ENCODE results near the gene PTPRN2. TPM values are rescaled to one million over a fixed set of nuclear protein-coding genes. Genes with fewer than 3 reads are reported as not detected.
"Not testable (repeated sequence)": the region's sequence is repeated elsewhere in the genome, so short reads cannot be mapped to it uniquely, and the experiment has no call there.

The PTPRN2 gene
- total and polyA plus RNA-seq, 2 of the 13 experiments (the other 11 are each of a cell fraction or from before 2014, with no cell fraction given): 2.5 to 24.2 TPM

DNA sequence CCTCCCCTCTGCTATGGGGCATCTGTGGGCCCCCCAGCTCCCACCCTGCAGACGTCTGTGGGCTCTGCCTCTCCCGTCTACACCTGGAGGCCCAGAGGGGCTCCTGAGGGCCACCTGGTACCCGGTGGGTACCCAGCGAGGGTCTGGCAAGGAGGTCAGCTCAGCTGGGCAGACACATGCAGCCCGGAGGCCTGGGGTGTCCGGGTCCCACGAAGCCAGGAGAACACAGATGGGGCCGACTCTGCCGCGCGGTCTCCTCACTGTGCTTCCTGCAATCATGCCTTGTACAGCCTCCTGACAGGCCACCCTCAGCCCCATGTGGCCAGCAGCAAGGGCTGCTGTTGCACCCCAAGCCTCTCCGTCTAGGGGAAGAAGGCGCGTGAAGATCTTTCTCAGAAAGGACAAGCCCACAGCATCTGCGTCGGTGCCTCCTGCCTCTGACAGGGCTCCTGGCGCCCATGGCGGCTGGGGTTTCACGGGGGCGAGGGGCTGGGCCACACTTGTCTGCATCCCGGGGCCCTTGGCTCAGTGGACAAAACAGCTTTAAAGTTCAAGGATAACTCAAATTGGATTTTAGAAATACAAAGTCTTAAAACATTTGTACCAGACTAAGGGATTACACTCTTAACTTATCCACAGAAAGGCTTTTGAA is 859.5 kb downstream of the PTPRN2 start (continued):
- TF ChIP-seq ZMYM4 (CRISPR knock-in tag; IDR thresholded peaks at IDR 0.05): no peak

DNA sequence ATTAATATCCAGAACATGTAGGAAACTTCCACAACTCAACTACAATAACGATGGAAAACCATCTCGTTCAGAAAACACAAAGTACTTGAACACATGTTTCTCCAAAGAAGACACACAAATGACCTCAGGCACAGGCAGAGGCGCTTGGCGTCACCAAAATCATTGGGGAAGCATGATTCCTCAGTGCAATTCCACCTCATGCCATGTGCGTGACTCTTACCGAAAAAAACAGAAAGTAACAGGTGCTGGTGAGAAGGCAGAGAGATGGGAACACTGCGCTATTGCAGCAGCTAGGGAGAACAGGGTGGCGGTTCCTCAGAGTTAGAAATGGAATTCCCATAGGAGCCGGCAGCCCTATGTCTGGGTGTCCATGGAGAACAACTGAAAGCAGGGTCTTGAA is 860.9 kb downstream of the PTPRN2 start:
- TF ChIP-seq, protein P1, sequence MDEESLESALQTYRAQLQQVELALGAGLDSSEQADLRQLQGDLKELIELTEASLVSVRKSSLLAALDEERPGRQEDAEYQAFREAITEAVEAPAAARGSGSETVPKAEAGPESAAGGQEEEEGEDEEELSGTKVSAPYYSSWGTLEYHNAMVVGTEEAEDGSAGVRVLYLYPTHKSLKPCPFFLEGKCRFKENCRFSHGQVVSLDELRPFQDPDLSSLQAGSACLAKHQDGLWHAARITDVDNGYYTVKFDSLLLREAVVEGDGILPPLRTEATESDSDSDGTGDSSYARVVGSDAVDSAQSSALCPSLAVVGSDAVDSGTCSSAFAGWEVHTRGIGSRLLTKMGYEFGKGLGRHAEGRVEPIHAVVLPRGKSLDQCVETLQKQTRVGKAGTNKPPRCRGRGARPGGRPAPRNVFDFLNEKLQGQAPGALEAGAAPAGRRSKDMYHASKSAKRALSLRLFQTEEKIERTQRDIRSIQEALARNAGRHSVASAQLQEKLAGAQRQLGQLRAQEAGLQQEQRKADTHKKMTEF (CRISPR knock-in tag; IDR thresholded peaks at IDR 0.05): no peak
- TF ChIP-seq STAT5B (CRISPR knock-in tag; IDR thresholded peaks at IDR 0.05) (no peak), ZMYM3 (CRISPR knock-in tag; IDR thresholded peaks at IDR 0.05) (no peak), HOXA9 (CRISPR knock-in tag; IDR thresholded peaks at IDR 0.05; ENCODE audit: borderline replicate concordance) (no peak)
- TF ChIP-seq, protein P2, sequence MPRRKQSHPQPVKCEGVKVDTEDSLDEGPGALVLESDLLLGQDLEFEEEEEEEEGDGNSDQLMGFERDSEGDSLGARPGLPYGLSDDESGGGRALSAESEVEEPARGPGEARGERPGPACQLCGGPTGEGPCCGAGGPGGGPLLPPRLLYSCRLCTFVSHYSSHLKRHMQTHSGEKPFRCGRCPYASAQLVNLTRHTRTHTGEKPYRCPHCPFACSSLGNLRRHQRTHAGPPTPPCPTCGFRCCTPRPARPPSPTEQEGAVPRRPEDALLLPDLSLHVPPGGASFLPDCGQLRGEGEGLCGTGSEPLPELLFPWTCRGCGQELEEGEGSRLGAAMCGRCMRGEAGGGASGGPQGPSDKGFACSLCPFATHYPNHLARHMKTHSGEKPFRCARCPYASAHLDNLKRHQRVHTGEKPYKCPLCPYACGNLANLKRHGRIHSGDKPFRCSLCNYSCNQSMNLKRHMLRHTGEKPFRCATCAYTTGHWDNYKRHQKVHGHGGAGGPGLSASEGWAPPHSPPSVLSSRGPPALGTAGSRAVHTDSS (CRISPR knock-in tag; conservative IDR thresholded peaks at IDR 0.05): no peak
- H3K36me3 ChIP-seq (replicated peaks in 1 of 2; ENCODE audit: control insufficient read depth in 1 of 2, insufficient read depth in 2 of 2, low read length in 2 of 2): no peaks in the 10 kb centered on the region
- FAIRE-seq (no peak), DNase-seq (ENCODE audit: low spot score) (no peak), ATAC-seq (no peak)
- in situ Hi-C loops (cut with HindIII; ENCODE audit: extremely low pct_ligation_motif_present, low pct_unique_long_range_greater_than_20kb): no loop called here
- H3K4me2 ChIP-seq (ENCODE audit: low read depth, low read length): no peak overlapping the region
- intact Hi-C loops (cut with micrococcal nuclease; ENCODE audit: unreplicated experiment): no loop called here
- H3K27ac ChIP-seq (ENCODE audit: extremely low read length, insufficient read depth, low read length): no peak overlapping the region
- ChIA-PET CTCF (ENCODE audit: low intra/inter-chr PET ratio, low total read pairs) (no interaction called here), POLR2A (no interaction called here)
- no peak overlapping the region for H2AFZ ChIP-seq (ENCODE audit: low read length)
- 54% methylated on average over 9 of the region's 9 CpGs for WGBS (ENCODE audit: low lambda C conversion rate)
- peaks cover 3 to 52% of the 10 kb centered on the region in 2 experiments; a peak in 4 of 5 replicates for H3K27me3 ChIP-seq (ENCODE audit: control insufficient read depth in 1 of 2, insufficient read depth in 2 of 2, low read length in 2 of 2)
- BruUV-seq (replicated peaks): no TSS peak
- no peak overlapping the region for H3K9ac ChIP-seq (ENCODE audit: insufficient read depth, low read depth, low read length)
- H3K4me1 ChIP-seq (ENCODE audit: insufficient read depth, low read length): no peaks in the 10 kb centered on the region
- peaks cover 18% of the 10 kb centered on the region; the same call in 1 of the 2 replicates for H4K20me1 ChIP-seq (ENCODE audit: insufficient read depth, low read length)
- H3K79me2 ChIP-seq (ENCODE audit: insufficient read depth, low read length): no peaks in the 10 kb centered on the region
- H3K4me3 ChIP-seq (replicated peaks in 1 of 3; ENCODE audit: insufficient read depth in 1 of 3, low read depth in 2 of 3, low read length in 3 of 3): no peak overlapping the region
- no peaks in the 10 kb centered on the region for H3K9me3 ChIP-seq (ENCODE audit: low read length)

DNA sequence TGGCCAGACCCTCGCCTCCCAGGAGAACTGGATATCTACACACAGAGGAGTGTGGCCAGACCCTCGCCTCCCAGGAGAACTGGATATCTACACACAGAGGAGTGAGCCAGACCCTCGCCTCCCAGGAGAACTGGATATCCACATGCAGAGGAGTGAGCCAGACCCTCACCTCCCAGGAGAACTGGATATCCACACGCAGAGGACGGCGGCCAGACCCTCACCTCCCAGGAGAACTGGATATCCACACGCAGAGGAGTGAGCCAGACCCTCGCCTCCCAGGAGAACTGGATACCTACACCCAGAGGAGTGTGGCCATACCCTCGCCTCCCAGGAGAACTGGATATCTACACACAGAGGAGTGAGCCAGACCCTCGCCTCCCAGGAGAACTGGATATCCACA is 862.3 kb downstream of the PTPRN2 start:
- intact Hi-C loops (cut with micrococcal nuclease; ENCODE audit: unreplicated experiment); H3K9me3 ChIP-seq (ENCODE audit: low read length); BruUV-seq (replicated peaks); FAIRE-seq; H3K79me2 ChIP-seq (ENCODE audit: insufficient read depth, low read length); H3K9ac ChIP-seq (ENCODE audit: insufficient read depth, low read depth, low read length); H3K27ac ChIP-seq (ENCODE audit: extremely low read length, insufficient read depth, low read length); DNase-seq (ENCODE audit: low spot score); H3K4me3 ChIP-seq (replicated peaks in 1 of 3; ENCODE audit: insufficient read depth in 1 of 3, low read depth in 2 of 3, low read length in 3 of 3); CTCF ChIA-PET (ENCODE audit: low intra/inter-chr PET ratio, low total read pairs); H2AFZ ChIP-seq (ENCODE audit: low read length); H3K4me2 ChIP-seq (ENCODE audit: low read depth, low read length); in situ Hi-C loops (cut with HindIII; ENCODE audit: extremely low pct_ligation_motif_present, low pct_unique_long_range_greater_than_20kb); H3K4me1 ChIP-seq (ENCODE audit: insufficient read depth, low read length); ATAC-seq; H3K36me3 ChIP-seq (replicated peaks in 1 of 2; ENCODE audit: control insufficient read depth in 1 of 2, insufficient read depth in 2 of 2, low read length in 2 of 2); POLR2A ChIA-PET: not testable (repeated sequence)
- peaks cover 7 to 59% of the 10 kb centered on the region in 2 experiments; a peak in 4 of 5 replicates for H3K27me3 ChIP-seq (ENCODE audit: control insufficient read depth in 1 of 2, insufficient read depth in 2 of 2, low read length in 2 of 2)
- H4K20me1 ChIP-seq (ENCODE audit: insufficient read depth, low read length): peaks cover 20% of the 10 kb centered on the region; the same call in 1 of the 2 replicates
- 31% methylated on average over 8 of the region's 10 CpGs for WGBS (ENCODE audit: low lambda C conversion rate)
